GM19452 (cell line): ENCODE results near the gene BRCA1.
A peak's percentile ranks its signal among the peaks of the same experiment; 100 is the strongest.
"Not testable (repeated sequence)": the region's sequence is repeated elsewhere in the genome, so short reads cannot be mapped to it uniquely, and the experiment has no call there.

Source experiments
- ATAC-seq: cut with Tn5 transposase; IDR thresholded peaks from one replicate; pipeline ENCODE4 v1.9.1; 2021; ENCODE audit not compliant: unreplicated experiment

BRCA1 gene

DNA sequence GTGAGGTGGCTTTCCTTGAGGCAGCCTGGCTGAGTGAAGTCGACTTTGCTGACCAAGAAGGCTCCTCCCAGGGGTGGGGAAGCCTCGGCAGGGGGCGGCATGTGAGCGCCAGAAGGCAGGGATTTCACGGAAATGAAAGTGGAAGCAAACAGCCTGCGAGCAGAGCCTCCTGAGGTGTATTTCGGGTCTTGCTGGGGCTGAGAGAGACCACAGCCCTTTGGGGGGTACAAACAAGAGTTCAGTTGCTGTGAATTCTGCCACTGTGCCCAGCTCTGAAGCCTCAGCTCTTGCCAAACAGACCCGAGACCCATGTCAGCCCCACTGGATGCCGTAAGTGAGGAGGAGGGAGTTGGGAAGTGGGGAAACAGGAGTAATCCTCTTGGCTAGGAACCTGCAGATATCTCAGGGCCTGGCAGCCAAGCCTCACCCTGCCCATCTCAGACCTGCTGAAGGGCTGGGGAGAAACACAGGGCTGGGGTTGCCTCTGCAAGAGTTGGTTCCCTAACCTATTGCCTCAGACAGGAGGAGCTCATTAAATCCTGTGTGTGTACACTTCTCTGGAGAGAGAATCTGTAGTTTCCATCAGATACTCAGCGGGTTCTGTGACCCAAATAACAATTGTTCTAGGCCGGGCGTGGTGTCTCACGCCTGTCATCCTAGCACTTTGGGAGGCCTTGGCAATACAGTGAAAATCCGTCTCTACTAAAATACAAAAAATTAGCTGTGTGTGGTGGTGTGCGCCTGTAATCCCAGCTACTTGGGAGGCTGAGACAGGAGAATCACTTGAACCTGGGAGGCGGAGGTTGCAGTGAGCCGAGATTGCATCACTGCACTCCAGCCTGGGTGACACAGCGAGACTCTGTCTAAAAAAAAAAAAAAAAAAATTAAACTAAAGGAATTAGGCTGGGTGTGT lies 118.3 kb downstream of the BRCA1 start, which contains the start of gene IFI35:
Gene IFI35 (plus strand): TSS at position 146 of the 913 bp plus-strand sequence. CDS start 164 bp downstream, at position 310.
- ATAC-seq: peak; percentile 93

DNA sequence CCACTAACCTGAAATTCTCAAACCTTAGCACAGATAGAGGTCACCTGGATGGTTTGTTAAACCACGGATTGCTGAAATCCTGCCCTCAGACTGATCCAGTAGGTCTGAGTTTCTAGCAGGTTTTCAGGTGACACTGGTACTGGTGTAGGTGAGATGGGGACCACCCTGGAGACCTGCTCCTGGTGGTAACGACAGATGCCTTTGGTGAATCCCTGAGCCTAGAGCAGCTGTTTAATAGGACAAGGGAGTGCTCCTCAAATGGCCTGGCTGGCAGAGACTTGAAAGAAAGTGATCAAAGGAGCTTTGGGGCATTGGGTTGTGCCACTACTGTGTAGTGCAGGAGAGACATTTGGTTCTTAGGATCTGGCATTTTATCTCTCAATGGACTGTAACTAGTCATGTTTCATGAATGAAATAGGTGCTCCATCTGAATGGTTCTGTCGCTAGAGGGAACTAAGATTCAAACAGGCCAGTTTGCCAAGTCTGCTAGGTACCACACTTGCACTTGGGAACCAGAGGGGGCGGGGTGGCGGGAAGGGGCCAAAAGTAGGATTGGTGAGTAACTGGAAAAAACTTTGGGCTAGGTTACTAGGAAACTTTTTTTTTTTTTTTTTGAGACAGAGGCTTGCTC lies 121.5 kb downstream of the BRCA1 start:
- no peak for ATAC-seq

DNA sequence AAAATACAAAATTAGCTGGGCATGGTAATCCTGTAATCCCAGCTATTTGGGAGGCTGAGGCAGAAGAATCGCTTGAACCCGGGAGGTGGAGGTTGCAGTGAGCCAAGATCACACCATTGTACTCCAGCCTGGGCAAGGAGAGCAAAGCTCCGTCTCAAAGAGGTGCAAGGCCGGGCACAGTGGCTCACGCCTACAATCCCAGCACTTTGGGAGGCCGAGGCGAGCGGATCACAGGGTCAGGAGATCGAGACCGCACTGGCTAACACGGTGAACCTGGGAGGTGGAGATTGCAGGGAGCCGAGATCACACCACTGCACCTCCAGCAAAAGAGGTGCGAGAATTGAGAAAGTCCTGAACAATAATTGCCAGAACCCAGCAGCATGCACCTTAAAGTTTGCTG lies 124.3 kb downstream of the BRCA1 start:
- ATAC-seq: not testable (repeated sequence)

DNA sequence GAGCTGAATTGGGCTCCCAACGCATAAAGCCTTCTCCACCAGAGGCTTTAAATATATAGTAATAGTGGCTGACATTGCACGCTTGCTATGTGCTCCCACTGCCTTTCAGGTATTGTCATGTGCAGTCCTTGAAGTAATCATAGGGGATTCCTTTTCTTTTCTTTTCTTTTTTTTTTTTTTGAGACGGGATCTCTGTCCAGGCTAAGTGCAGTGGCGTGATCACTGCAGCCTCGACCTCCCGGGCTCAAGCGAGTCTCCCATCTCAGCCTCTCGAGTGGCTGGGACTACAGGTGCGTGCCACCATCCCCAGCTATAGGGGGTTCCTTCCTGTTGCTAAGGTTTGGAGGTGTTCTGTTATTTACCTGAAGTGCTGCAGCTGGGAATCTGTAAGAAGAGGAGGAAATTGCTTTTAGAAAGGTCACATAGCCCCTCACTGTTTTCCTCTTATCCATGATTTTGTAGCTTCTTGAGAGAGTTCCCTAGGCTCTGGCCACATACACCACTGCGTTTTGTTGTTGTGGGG lies 126.1 kb downstream of the BRCA1 start:
- ATAC-seq: no peak

DNA sequence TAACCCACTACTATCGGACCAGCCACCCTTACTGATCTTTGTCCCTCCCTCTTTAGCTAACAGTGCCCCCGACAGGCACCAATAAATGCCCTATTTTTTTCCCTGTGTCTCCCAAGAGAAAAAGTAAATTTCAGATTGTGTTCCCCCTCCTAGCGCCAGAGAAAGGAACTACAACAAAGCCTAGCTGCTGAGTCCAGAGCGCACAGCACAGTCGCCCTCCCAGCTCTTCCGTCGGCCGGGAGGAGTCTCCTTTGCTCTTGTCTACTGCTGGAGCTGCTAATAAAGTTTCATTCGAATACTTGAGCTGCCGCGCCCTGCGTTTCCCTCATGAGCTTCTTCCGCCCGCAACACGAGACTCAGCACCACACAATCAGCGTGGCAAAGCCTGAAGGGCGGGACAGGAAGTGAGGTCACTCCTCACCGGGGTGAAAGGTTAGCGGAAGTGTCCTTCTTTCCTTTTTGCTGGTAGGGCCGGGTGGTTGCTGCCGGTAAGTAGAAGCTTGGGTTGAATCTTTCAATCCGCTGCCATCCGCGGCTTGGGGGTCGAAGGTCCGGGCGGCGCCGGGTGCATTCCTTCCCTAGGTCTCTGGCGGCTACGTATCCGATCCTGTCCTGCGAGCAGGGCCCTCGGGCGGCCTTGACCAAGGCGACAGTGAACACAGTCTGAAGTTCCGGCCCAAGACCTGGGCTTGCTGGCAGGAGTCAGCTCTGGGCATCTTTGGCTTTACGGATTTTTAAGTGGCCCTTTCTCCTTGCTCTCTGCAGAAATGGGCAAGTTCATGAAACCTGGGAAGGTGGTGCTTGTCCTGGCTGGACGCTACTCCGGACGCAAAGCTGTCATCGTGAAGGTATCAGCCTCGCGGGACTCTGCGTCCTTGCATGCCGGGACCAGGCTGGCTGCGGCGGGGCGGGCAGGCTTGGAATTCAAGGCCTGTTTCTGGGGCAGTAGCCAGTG lies 126.9 kb downstream of the BRCA1 start, which contains the start of gene RPL27:
Gene RPL27 (plus strand): TSS at position 436 of the 955 bp plus-strand sequence. CDS start 332 bp downstream, at position 768.
- peak; percentile 89 for ATAC-seq

DNA sequence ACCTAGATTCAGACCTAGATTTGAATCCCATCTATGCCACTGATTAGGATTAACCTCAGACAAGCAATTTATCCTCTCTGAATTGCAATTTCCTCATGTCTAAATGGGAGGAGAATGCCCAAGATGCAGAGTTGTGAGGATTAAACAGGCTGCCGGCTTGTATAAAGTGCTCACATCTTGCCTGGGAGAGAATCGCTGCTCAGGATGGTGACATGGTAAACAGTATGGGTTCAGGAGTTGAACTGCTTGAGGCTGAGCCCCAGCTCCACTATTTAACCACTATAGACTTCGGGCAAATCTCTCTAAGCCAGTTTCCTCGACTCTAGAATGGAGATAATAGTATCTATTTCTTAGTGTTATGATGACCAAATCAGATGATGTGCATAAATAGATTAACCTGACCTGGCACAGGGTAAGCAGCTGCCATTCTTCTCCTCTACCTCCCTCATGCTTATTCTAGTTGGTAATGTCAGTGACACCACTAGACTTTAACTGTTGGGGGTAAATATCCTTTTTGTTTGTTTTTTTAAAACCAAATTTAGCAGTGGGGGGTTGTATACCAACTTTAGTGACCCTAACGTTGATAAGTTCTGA lies 127.7 kb downstream of the BRCA1 start:
- ATAC-seq: no peak
